ENCODE measurements around the gene SCYGR6.
A peak's percentile ranks its signal among the peaks of the same experiment; 100 is the strongest.

Gene SCYGR6, protein sequence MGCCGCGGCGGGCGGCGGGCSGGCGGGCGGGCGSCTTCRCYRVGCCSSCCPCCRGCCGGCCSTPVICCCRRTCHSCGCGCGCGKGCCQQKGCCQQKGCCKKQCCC

DNA sequence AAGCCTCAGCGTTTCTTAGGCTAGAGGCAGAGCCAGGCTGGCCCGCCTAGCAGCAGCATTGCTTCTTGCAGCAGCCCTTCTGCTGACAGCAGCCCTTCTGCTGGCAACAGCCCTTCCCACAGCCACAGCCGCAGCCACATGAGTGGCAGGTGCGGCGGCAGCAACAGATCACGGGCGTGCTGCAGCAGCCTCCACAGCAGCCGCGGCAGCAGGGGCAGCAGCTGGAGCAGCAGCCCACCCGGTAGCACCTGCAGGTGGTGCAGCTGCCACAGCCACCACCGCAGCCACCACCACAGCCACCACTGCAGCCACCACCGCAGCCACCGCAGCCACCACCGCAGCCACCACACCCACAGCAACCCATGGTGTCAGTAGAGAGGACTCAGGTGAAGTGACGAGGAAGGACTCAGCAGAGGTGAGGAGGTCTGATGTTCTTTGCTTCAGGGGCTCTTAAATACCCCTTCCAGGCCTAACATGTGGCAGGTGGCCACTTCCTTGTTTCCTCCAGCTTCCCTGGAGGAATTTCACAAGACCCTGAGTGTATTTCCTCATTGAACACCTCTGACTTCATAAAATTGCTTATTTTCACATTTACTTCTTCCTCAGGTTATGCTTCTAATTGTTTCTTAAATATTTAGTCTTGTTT is at the start of gene SCYGR6:
SCYGR6 (minus strand) TSS at position 364 of the 646 bp plus-strand sequence; CDS start at position 364, 0 bp downstream.
- peaks cover 2% of the 10 kb centered on the region for H3K27me3 ChIP-seq (ENCODE audit: insufficient read depth, low read depth, severe bottlenecking)
- TF ChIP-seq, protein P1, sequence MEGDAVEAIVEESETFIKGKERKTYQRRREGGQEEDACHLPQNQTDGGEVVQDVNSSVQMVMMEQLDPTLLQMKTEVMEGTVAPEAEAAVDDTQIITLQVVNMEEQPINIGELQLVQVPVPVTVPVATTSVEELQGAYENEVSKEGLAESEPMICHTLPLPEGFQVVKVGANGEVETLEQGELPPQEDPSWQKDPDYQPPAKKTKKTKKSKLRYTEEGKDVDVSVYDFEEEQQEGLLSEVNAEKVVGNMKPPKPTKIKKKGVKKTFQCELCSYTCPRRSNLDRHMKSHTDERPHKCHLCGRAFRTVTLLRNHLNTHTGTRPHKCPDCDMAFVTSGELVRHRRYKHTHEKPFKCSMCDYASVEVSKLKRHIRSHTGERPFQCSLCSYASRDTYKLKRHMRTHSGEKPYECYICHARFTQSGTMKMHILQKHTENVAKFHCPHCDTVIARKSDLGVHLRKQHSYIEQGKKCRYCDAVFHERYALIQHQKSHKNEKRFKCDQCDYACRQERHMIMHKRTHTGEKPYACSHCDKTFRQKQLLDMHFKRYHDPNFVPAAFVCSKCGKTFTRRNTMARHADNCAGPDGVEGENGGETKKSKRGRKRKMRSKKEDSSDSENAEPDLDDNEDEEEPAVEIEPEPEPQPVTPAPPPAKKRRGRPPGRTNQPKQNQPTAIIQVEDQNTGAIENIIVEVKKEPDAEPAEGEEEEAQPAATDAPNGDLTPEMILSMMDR (IDR thresholded peaks at IDR 0.05; ENCODE audit: low read depth, low read length), result no peak
- H3K27ac ChIP-seq, result no peak within 1 kb of the TSS
- no peaks in the 10 kb centered on the region for H3K9me3 ChIP-seq (ENCODE audit: severe bottlenecking)
- no peaks in the 10 kb centered on the region for H3K36me3 ChIP-seq
- H3K4me3 ChIP-seq (ENCODE audit: low read depth, low read length), result no peak within 1 kb of the TSS
- no peak for DNase-seq

GRCh38 chr2:227774011-227774624 is 49.6 kb upstream of the SCYGR6 start:
- no peaks in the 10 kb centered on the region for H3K9me3 ChIP-seq (ENCODE audit: severe bottlenecking)
- H3K36me3 ChIP-seq, result no peaks in the 10 kb centered on the region
- TF ChIP-seq, protein P1 (IDR thresholded peaks at IDR 0.05; ENCODE audit: low read depth, low read length), result peak; percentile 26
- peaks cover 2% of the 10 kb centered on the region for H3K27me3 ChIP-seq (ENCODE audit: insufficient read depth, low read depth, severe bottlenecking)
- DNase-seq, result peak; percentile 16
- no peak overlapping the region for H3K27ac ChIP-seq
- no peak overlapping the region for H3K4me3 ChIP-seq (ENCODE audit: low read depth, low read length)

DNA sequence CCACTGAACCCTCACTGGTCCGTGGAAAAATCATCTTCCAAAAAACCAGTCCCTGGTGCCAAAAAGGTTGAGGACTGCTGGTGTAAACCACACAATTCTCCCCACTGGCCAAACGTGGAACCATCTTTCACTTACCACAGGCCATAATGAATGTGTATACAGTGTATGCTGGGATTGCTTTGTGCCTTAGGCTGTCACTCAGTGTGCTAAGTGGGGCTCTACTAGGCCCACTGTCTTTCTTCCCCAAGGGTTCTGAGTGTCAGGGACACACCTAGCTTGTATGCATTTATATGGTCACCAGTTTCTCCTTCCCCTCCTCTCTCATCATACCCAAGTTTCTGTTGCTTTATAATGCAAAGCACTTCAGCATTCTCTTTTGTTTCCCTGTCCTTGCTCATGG is 48.4 kb upstream of the SCYGR6 start:
- H3K4me3 ChIP-seq (ENCODE audit: low read depth, low read length), result no peak overlapping the region
- H3K36me3 ChIP-seq, result no peaks in the 10 kb centered on the region
- DNase-seq, result no peak
- no peaks in the 10 kb centered on the region for H3K9me3 ChIP-seq (ENCODE audit: severe bottlenecking)
- H3K27ac ChIP-seq, result no peak overlapping the region
- no peaks in the 10 kb centered on the region for H3K27me3 ChIP-seq (ENCODE audit: insufficient read depth, low read depth, severe bottlenecking)
- TF ChIP-seq, protein P1 (IDR thresholded peaks at IDR 0.05; ENCODE audit: low read depth, low read length), result no peak

- DNase-seq, result no peak
- TF ChIP-seq, protein P1 (IDR thresholded peaks at IDR 0.05; ENCODE audit: low read depth, low read length), result no peak
Observed at GRCh38 chr2:227772197-227772661, 47.7 kb upstream of the SCYGR6 start.

GRCh38 chr2:227767830-227768229 is 43.3 kb upstream of the SCYGR6 start:
- DNase-seq, result no peak

More at GRCh38 chr2:227772197-227772661, 47.7 kb upstream of the SCYGR6 start:
- no peaks in the 10 kb centered on the region for H3K36me3 ChIP-seq
- no peaks in the 10 kb centered on the region for H3K27me3 ChIP-seq (ENCODE audit: insufficient read depth, low read depth, severe bottlenecking)
- H3K27ac ChIP-seq, result no peak overlapping the region
- H3K4me3 ChIP-seq (ENCODE audit: low read depth, low read length), result no peak overlapping the region
- no peaks in the 10 kb centered on the region for H3K9me3 ChIP-seq (ENCODE audit: severe bottlenecking)

More at GRCh38 chr2:227767830-227768229, 43.3 kb upstream of the SCYGR6 start:
- no peaks in the 10 kb centered on the region for H3K27me3 ChIP-seq (ENCODE audit: insufficient read depth, low read depth, severe bottlenecking)
- H3K27ac ChIP-seq, result no peak overlapping the region
- TF ChIP-seq, protein P1 (IDR thresholded peaks at IDR 0.05; ENCODE audit: low read depth, low read length), result no peak
- no peaks in the 10 kb centered on the region for H3K36me3 ChIP-seq
- no peaks in the 10 kb centered on the region for H3K9me3 ChIP-seq (ENCODE audit: severe bottlenecking)
- no peak overlapping the region for H3K4me3 ChIP-seq (ENCODE audit: low read depth, low read length)

All from WERI-Rb-1 (cell line).